ENCODE results near the gene AIFM3.

AIFM3 gene

DNA sequence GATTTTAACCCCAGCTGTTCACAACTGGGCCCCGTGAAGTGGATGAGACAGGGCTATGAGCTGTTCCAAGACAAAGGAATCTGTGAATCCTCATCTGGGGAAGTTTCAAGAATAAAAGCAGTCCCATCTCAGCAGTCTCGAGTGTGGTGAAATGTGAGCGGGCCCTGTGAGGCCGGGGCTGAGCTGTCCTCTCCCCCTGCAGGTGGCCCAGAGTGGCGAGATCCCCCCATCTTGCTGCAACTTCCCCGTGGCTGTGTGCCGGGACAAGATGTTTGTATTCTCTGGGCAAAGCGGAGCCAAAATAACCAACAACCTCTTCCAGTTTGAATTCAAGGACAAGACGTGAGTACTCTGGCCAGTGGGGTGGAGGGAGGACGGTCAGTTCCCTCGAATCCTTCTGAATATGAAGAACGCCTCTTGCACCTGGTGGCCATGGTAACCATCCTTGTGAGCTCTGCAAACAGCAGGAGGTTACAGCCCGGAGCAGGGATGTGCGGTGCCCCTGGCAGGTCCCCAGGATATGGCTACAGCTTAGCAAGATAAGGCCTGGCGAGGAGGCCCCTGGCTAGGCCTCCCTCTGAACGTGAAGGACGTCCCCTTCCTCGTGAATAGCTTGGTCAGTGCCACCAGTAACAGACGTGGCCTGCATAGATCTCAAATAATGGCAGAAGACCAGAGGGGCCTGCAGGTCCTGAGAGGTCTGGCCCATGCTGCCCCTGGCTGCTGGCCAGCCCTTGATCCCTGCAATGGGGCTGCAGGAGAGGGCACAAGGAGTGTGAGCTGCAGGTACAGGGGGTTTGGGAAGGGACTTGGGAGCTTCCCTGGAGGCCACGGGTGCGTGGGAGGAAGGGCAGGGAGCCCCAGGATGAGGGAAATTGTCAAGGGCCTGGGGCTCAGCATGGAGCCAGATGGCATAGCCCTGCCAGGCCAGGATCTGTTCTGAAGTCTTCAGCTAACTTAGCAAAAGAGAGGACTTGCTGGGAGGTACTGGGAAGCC lies 23.4 kb downstream of the AIFM3 start:
- DNase-seq (ENCODE audit: low read depth in 2 of 2), result no peak

DNA sequence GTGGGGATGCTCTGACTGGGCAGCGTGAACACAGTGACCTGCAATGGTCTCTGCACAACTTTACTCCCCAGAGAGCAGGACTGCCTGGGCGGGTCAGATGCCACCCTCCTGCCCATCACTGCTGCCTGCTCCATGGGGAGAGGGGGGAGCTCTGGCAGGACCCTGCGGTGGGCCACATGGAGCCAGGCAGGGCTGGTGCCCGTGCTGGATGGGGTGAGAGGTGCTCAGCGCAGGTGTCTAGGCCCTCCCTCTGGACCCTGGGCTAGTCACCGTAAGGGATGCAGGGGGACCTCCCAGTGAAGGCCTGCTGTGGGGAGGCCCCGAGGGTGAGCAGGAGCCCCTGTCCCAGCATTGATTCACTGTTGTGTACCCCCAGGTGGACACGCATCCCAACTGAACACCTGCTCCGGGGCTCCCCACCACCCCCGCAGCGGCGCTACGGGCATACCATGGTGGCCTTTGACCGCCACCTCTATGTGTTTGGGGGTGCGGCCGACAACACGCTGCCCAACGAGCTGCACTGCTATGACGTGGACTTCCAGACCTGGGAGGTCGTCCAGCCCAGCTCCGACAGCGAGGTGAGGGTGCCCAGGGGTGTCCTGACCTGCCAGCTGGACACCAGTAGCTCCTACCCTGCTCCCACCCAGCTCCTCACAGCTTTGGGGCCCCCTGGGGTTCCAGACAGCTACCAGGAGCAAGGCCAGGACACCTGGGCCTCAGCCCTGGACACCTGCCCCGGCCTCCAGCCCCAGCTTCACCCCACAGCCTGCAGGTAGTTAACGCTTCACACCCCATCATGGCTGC lies 24.4 kb downstream of the AIFM3 start:
- no peak for DNase-seq (ENCODE audit: low read depth in 2 of 2)

GRCh38 chr22:20992056-20992442 lies 25.0 kb downstream of the AIFM3 start:
- no peak for DNase-seq (ENCODE audit: low read depth in 2 of 2)

GRCh38 chr22:20992456-20993303 lies 25.6 kb downstream of the AIFM3 start:
- DNase-seq (ENCODE audit: low read depth in 2 of 2), result no peak

DNA sequence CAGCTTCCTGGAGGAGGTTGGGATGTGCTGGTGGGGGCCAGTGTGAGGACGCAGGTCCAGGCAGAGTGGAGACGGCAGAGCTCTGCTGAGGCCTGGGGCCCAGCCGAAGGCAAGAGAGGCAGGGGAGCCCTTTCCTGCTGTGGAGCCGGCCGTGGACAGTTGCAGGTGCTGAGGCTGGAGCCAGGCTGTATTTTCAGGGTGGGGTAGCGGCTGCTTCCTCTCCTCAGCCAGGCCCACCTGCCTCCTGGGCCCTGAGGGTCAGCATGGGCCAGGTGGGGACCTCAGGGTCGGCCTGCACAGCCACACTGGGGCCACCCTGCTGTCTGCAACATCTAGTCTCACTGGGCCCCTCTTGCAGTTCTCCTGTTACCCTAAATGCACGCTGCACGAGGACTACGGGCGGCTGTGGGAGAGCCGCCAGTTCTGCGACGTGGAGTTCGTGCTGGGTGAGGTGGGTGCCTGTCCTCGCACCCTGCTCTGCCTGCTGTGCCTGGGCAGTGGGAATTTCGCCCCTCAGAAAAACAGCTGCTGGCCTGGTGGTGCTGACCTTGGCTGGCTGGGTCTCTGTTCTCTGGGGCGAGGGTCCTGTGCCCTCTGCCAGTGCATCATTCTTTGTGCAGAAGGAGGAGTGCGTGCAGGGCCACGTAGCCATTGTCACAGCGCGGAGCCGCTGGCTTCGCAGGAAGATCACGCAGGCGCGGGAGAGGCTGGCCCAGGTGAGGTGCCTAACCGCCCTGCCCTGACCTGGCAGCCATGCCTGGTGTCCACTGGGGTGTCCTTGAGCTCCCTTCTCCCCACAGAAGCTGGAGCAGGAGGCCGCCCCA lies 26.5 kb downstream of the AIFM3 start:
- DNase-seq (ENCODE audit: low read depth in 2 of 2), result no peak

GRCh38 chr22:20994128-20994901 lies 27.3 kb downstream of the AIFM3 start:
- no peak for DNase-seq (ENCODE audit: low read depth in 2 of 2)

DNA sequence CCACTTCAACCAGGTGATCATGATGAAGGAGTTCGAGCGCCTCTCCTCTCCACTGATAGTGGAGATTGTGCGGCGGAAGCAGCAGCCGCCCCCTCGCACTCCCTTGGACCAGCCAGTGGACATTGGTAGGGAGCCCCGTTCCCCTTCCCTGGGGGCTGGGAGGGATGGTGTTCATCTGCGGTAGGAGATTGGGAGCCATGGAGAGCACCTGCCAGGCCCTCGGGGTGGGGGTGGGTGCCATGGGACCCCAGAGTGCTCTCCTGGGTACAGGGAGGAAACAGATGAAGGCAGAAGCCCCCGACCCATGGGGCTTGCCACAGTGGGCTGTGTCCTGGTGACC lies 27.8 kb downstream of the AIFM3 start:
- DNase-seq (ENCODE audit: low read depth in 2 of 2), result no peak

- no peak for DNase-seq (ENCODE audit: low read depth in 2 of 2)
Measured at GRCh38 chr22:20995329-20996030, 28.4 kb downstream of the AIFM3 start.

DNA sequence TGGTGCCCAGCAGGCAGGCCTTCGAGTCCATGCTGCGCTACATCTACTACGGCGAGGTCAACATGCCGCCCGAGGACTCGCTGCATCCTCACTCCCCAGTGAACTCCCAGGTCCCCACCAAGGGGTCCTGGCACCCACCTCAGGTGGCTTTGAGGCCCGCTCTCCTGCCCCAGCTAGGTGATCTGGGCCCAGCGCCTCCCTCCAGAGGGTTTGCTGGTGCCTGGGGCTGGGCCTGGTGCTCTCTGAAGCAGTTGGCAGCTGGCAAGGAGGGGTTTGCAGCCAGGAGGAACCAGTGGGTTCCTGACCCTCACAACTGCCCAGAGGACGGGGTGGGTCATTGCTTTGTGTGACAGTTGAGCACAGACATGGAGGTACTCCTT lies 29.0 kb downstream of the AIFM3 start:
- no peak for DNase-seq (ENCODE audit: low read depth in 2 of 2)

DNA sequence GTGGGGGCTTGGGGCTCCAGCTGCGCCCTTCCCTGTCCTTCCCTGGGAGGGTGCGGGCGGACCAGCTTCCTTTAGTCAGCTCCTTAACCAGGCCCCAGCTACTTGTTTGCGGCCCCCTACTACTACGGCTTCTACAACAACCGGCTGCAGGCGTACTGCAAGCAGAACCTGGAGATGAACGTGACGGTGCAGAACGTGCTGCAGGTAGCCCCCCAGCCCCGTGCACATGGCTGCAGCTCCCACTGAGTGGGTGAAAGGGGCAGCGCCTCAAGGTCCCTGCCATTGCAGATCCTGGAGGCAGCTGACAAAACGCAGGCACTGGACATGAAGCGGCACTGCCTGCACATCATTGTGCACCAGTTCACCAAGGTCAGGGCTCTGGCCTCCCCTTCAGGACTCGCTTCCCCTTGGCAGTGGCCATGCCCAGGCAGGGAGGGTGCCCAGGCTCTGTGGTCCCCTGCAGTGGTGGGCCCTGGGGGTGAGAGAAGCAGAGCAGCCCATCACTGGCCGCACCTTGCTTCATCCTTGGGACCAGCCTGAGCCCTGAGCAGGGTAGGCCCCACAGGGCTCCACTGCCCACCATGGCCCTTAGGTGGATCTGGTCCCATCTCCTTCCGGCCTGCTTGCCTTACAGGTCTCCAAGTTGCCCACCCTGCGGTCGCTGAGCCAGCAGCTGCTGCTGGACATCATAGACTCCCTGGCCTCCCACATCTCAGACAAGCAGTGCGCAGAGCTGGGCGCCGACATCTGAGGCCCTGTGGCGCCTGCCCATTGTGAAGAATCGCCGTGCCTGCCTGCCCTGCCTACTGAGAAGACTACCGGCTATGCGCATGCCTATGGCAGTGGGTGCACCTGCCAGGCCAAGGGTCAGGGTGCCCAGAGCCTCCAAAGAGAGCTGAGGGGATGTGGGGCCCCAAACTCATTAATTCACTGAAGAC lies 29.8 kb downstream of the AIFM3 start:
- no peak for DNase-seq (ENCODE audit: low read depth in 2 of 2)

DNA sequence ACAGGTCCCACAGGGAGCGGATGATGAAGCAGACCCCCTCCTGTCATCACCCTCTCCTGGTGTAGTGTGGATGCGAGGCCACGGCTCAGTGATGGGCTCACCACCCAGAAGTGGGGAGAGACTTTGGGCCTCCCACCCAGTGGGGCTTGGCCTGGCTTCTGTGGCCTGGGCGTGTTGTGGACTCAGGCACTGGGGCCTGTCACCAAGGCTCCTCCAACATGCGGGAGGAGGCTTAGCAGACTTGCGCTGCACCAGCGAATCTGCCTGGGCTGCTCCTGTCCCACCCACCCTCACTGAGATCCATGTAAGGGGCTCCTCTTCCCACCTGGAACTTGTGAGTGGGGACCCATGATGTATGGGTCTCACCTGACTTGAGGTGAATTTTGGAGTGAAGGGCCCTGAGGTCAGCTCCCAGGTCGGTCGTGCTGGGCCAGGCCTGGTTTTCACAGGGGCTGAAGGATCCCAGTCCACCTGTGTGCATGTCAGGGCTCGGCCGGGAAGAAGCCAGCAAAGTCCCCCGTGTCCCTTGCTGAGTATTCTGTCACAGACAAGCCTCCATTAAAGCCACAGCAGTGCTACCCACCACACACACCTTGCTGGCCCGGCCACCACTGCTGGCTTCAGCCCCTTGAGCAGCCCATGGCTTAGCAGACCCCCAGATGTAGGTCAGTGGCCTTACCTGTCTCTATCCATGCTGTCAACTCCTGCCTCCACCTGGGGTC lies 30.6 kb downstream of the AIFM3 start:
- DNase-seq (ENCODE audit: low read depth in 2 of 2), result no peak

DNA sequence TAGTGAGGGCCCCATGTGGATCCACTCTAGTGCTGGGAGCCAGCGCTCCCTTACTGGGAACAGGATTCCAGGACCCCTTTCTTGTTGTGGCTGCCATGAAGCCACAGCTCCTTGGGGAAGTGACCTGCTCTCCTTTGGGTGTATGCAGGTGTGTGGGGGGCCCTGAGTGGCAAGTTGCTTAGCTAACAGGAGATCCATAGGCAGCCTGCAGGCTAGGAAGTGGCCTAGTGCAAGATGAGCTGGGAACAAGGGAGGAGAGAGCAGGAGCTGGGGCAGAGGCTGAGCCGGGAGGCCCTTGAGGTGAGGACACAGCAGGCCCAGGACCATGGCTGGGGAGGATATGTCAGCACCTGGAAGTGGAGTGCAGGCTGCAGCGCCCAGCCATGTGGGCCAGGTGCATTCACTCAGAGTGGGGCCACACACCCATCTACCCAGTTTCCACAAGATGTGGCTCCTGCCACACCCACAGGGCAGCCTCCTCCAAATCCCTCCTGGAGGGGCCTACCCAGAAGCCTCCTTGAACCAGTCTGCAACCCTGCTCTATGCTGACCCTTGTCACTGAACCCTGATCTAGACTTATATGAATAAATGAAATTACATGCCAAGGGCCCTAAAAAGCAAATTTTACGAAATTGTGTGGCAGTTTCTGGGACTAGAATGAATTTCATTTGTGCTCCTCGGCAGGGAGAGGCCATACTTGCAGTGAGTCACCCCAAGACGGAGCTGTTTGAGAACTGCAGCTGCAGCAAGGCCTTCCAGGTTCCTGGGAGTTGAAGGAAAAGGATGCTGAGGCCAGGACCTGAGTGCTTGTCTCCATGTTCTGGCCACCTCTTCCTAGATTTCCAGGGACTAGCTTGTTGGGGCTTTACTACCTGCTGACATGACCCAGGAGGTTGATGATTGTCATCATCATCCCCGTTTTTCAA lies 31.6 kb downstream of the AIFM3 start:
- no peak for DNase-seq (ENCODE audit: low read depth in 2 of 2)

- no peak for DNase-seq (ENCODE audit: low read depth in 2 of 2)
Measured at GRCh38 chr22:20999350-21000206, 32.5 kb downstream of the AIFM3 start.

GRCh38 chr22:21000207-21000986 lies 33.3 kb downstream of the AIFM3 start:
- DNase-seq (ENCODE audit: low read depth in 2 of 2), result no peak

GRCh38 chr22:21000987-21001600 lies 34.0 kb downstream of the AIFM3 start:
- no peak for DNase-seq (ENCODE audit: low read depth in 2 of 2)
